Gastrocnemius medialis (tissue), 4 donors: ENCODE data around the gene ID2.

ENCODE experiments used
- POLR2A ChIP-seq, 2 donors: fragments of 450-650 bp; IDR thresholded peaks; one replicate each; pipeline ENCODE4 v1.6.1; 2017; ENCODE audit warnings: antibody characterized with exemption in 2 of 2, mild to moderate bottlenecking in 2 of 2, moderate library complexity in 2 of 2
- TF ChIP-seq, protein P1 (sequence below), 5 experiments: fragments of 450-650 bp in 3 of 5; fragments of 200-600 bp in 2 of 5; sonication (generic) in 2 of 5; IDR thresholded peaks in 4 of 5; conservative IDR thresholded peaks in 1 of 5; 1 replicate in 4 of 5; 2 replicates in 1 of 5; pipeline ENCODE4 v1.5.1; 2016 to 2019; ENCODE audit warnings: antibody characterized with exemption in 5 of 5, mild to moderate bottlenecking in 3 of 5, moderate library complexity in 3 of 5

- TF ChIP-seq, protein P1, sequence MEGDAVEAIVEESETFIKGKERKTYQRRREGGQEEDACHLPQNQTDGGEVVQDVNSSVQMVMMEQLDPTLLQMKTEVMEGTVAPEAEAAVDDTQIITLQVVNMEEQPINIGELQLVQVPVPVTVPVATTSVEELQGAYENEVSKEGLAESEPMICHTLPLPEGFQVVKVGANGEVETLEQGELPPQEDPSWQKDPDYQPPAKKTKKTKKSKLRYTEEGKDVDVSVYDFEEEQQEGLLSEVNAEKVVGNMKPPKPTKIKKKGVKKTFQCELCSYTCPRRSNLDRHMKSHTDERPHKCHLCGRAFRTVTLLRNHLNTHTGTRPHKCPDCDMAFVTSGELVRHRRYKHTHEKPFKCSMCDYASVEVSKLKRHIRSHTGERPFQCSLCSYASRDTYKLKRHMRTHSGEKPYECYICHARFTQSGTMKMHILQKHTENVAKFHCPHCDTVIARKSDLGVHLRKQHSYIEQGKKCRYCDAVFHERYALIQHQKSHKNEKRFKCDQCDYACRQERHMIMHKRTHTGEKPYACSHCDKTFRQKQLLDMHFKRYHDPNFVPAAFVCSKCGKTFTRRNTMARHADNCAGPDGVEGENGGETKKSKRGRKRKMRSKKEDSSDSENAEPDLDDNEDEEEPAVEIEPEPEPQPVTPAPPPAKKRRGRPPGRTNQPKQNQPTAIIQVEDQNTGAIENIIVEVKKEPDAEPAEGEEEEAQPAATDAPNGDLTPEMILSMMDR (IDR thresholded peaks at IDR 0.05 in 4 of 5, conservative IDR thresholded peaks at IDR 0.05 in 1 of 5) = no peak
- no peak for TF ChIP-seq POLR2A (IDR thresholded peaks at IDR 0.05)
Measured at GRCh38 chr2:8633186-8633734, 48.6 kb upstream of the ID2 start.
